ENCODE measurements around the gene BCAS3. TPM values are rescaled to one million over a fixed set of nuclear protein-coding genes. Genes with fewer than 3 reads are reported as not detected.
A peak's percentile ranks its signal among the peaks of the same experiment; 100 is the strongest.

BCAS3 gene
- total RNA-seq, 3 donors from 2014 or later: 21.6 to 33.4 (median 32.1) TPM

- DNase-seq: peak in 2 of 3 donors; percentile 31 to 66
- intact Hi-C loops (cut with DNase I, micrococcal nuclease): loop anchor here in 1 of 2 donors (10.0 kb wide), 1 partner anchor 397 kb away; no protein-coding TSS in a partner anchor
Observed at GRCh38 chr17:61007980-61008379, 330.3 kb downstream of the BCAS3 start.

GRCh38 chr17:61009663-61010062 is 332.0 kb downstream of the BCAS3 start:
- peaks cover 4% of the 10 kb centered on the region for H3K4me1 ChIP-seq (ENCODE audit: low read depth)
- intact Hi-C loops (cut with DNase I, micrococcal nuclease): loop anchor here in 1 of 2 donors (10.0 kb wide), 1 partner anchor 395 kb away; no protein-coding TSS in a partner anchor
- H3K4me3 ChIP-seq: no peak overlapping the region
- DNase-seq (no peak), ATAC-seq (no peak)
- no peak for TF ChIP-seq CTCF (IDR thresholded peaks at IDR 0.05)
- H3K9me3 ChIP-seq: no peaks in the 10 kb centered on the region
- H3K36me3 ChIP-seq (ENCODE audit: low read depth): no peaks in the 10 kb centered on the region

More at GRCh38 chr17:61007980-61008379, 330.3 kb downstream of the BCAS3 start:
- no peaks in the 10 kb centered on the region for H3K9me3 ChIP-seq
- ATAC-seq: peak; percentile 97
- no peak overlapping the region for H3K4me3 ChIP-seq
- no peak for TF ChIP-seq CTCF (IDR thresholded peaks at IDR 0.05)
- H3K4me1 ChIP-seq (ENCODE audit: low read depth): peaks cover 4% of the 10 kb centered on the region
- H3K36me3 ChIP-seq (ENCODE audit: low read depth): no peaks in the 10 kb centered on the region

- TF ChIP-seq CTCF (IDR thresholded peaks at IDR 0.05): no peak
- DNase-seq: no peak
- ATAC-seq: no peak
Observed at GRCh38 chr17:61010661-61011170, 333.1 kb downstream of the BCAS3 start.

GRCh38 chr17:61011251-61011650 is 333.6 kb downstream of the BCAS3 start:
- Histone ChIP-seq H3K4me1 (ENCODE audit: low read depth) (peaks cover 4% of the 10 kb centered on the region), H3K9me3 (no peaks in the 10 kb centered on the region), H3K4me3 (no peak overlapping the region), H3K36me3 (ENCODE audit: low read depth) (no peaks in the 10 kb centered on the region)
- no peak for TF ChIP-seq CTCF (IDR thresholded peaks at IDR 0.05)
- no peak for DNase-seq
- intact Hi-C loops (cut with DNase I, micrococcal nuclease): no loop called here
- ATAC-seq: no peak

More at GRCh38 chr17:61010661-61011170, 333.1 kb downstream of the BCAS3 start:
- no peaks in the 10 kb centered on the region for H3K9me3 ChIP-seq
- H3K4me3 ChIP-seq: no peak overlapping the region
- H3K4me1 ChIP-seq (ENCODE audit: low read depth): peaks cover 4% of the 10 kb centered on the region
- intact Hi-C loops (cut with DNase I, micrococcal nuclease): no loop called here
- no peaks in the 10 kb centered on the region for H3K36me3 ChIP-seq (ENCODE audit: low read depth)

GRCh38 chr17:61015966-61016365 is 338.3 kb downstream of the BCAS3 start:
- TF ChIP-seq CTCF (IDR thresholded peaks at IDR 0.05): no peak
- intact Hi-C loops (cut with DNase I, micrococcal nuclease): no loop called here
- no peaks in the 10 kb centered on the region for H3K4me1 ChIP-seq (ENCODE audit: low read depth)
- H3K36me3 ChIP-seq (ENCODE audit: low read depth): no peaks in the 10 kb centered on the region
- no peak overlapping the region for H3K4me3 ChIP-seq
- DNase-seq (no peak), ATAC-seq (no peak)
- no peaks in the 10 kb centered on the region for H3K9me3 ChIP-seq

Measured in mucosa of descending colon (tissue), 3 donors.